Left lung (tissue), 10 donors: ENCODE measurements around the gene ALG14. TPM values are rescaled to one million over a fixed set of nuclear protein-coding genes. Genes with fewer than 3 reads are reported as not detected.

Source experiments
- ATAC-seq: fragments of 200-7000 bp; cut with Tn5 transposase; one replicate; pipeline ENCODE4 v1.9.1; 2020; ENCODE audit warnings: moderate library complexity
- DNase-seq, 4 donors: peaks; one replicate each; pipeline ENCODE4 v3.0.0-alpha.2; 2013 to 2020
- H3K27ac ChIP-seq, 2 donors: fragments of 200-600 bp; sonication (generic) in 1 of 2; one replicate each; pipeline versions ENCODE4 v1.5.0 to v1.8.0; 2020 to 2021
- H3K27me3 ChIP-seq, 2 donors: fragments of 200-600 bp; sonication (generic) in 1 of 2; one replicate each; pipeline versions ENCODE4 v1.5.0 to v1.8.0; 2020 to 2021
- H3K36me3 ChIP-seq, 2 donors: fragments of 200-600 bp; sonication (generic) in 1 of 2; one replicate each; pipeline versions ENCODE4 v1.5.0 to v1.8.0; 2020 to 2021
- H3K4me1 ChIP-seq, 2 donors: fragments of 200-600 bp; one replicate each; pipeline ENCODE4 v1.8.0; 2021
- H3K4me3 ChIP-seq, 2 donors: fragments of 200-600 bp; sonication (generic) in 1 of 2; one replicate each; pipeline versions ENCODE4 v1.5.0 to v1.8.0; 2020 to 2021; ENCODE audit warnings: mild to moderate bottlenecking in 1 of 2
- H3K9me3 ChIP-seq, 2 donors: fragments of 200-600 bp; sonication (generic) in 1 of 2; one replicate each; pipeline versions ENCODE4 v1.5.0 to v1.8.0; 2020 to 2021
- intact Hi-C, 2 donors: fragments of 100-400 bp; cut with DNase I; formaldehyde crosslinking; loops; one replicate each; pipeline versions ENCODE4 v1.11.2 to v1.14.2; 2022
- polyA plus RNA-seq, 6 donors: library from polyadenylated mRNA; unstranded; fragments of 120-200 nt; gene quantifications; one replicate each; pipeline ENCODE4 v1.2.1, GENCODE V29; 2013; ENCODE audit not compliant: insufficient read length in 6 of 6
- total RNA-seq, 2 donors: library from RNA; stranded (reverse); fragmentation: NEBNext Ultra II Directional; extraction: Animal tissue kit (Norgen Biotek cat#: 25700); gene quantifications; one replicate each; pipeline ENCODE4 v1.2.1, GENCODE V29; 2021
- TF ChIP-seq, protein P1 (sequence below), 2 donors: fragments of 200-600 bp; sonication (generic) in 1 of 2; IDR thresholded peaks; one replicate each; pipeline versions ENCODE4 v1.5.0 to v1.8.0; 2021; ENCODE audit warnings: antibody characterized with exemption in 2 of 2
- donor health status: DM: no; HTN: yes; CAD: no.
- donor health status: DM: no; HTN: no; CAD: no.

ALG14 gene
- total and polyA plus RNA-seq, 8 donors = 5.1 to 13.4 (median 10.1) TPM

DNA sequence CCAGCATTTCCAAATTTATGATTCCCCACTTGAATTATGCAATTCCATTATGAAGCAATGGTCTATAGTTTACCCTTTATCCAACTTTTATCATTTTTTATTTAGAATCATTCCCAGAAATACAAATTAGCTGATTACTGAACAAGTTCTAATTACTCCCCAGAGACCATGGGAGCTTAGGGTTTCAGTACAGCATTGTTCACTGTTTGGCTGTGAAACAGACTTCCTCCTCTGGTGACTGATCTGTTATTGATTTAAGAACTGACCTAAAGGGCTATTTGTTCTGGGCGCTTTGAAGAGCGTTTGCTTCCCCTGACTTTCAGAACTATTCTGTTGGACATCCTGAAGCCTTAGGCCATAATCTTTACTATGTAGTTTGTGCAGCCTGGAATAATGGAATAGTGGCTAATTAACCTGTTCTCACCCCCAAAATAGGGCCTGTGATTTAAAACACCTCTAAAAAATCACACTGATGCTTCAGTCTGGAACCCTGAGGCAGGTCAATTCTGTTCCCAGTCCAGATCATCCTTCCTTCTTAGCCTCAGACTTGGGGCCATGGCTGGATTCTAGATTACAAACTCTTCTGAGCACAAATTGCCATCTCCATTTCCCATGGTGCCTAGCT lies 58.7 kb downstream of the ALG14 start:
- H3K27ac ChIP-seq = peak overlapping the region; percentile 16 to 49
- H3K4me1 ChIP-seq = peaks cover 10 to 19% of the 10 kb centered on the region in 2 donors
- intact Hi-C loops = no loop called here
- DNase-seq (peak in 2 of 4 donors; percentile 27 to 44), ATAC-seq (peak; percentile 48)
- no peaks in the 10 kb centered on the region for H3K9me3 ChIP-seq
- no peaks in the 10 kb centered on the region for H3K27me3 ChIP-seq
- TF ChIP-seq, protein P1, sequence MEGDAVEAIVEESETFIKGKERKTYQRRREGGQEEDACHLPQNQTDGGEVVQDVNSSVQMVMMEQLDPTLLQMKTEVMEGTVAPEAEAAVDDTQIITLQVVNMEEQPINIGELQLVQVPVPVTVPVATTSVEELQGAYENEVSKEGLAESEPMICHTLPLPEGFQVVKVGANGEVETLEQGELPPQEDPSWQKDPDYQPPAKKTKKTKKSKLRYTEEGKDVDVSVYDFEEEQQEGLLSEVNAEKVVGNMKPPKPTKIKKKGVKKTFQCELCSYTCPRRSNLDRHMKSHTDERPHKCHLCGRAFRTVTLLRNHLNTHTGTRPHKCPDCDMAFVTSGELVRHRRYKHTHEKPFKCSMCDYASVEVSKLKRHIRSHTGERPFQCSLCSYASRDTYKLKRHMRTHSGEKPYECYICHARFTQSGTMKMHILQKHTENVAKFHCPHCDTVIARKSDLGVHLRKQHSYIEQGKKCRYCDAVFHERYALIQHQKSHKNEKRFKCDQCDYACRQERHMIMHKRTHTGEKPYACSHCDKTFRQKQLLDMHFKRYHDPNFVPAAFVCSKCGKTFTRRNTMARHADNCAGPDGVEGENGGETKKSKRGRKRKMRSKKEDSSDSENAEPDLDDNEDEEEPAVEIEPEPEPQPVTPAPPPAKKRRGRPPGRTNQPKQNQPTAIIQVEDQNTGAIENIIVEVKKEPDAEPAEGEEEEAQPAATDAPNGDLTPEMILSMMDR (IDR thresholded peaks at IDR 0.05) = no peak
- no peaks in the 10 kb centered on the region for H3K36me3 ChIP-seq
- H3K4me3 ChIP-seq = no peak overlapping the region

DNA sequence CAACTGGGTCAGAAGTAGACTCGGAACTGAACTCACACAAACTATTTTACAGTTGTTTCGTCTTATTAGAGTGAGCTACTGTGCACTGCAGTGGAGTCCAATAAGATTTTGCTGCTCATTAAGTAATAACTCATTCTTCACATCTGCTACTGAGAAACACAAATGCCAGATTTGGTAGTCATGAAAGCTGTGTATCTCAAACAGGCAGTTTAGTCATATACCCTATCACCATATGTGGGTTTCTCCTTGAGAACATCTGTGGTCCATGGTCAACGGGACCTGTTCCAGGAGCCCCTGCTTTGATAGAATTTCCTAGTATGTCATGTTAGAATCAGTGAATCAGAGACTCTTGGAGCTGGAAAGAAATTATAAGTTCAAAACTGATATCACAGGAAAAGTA lies 60.4 kb downstream of the ALG14 start:
- Histone ChIP-seq H3K9me3 (no peaks in the 10 kb centered on the region), H3K27ac (no peak overlapping the region), H3K27me3 (no peaks in the 10 kb centered on the region), H3K4me3 (no peak overlapping the region), H3K4me1 (peaks cover 10 to 12% of the 10 kb centered on the region in 2 donors), H3K36me3 (no peaks in the 10 kb centered on the region)
- TF ChIP-seq, protein P1 (IDR thresholded peaks at IDR 0.05) = no peak
- no peak for DNase-seq
- intact Hi-C loops = no loop called here
- no peak for ATAC-seq

DNA sequence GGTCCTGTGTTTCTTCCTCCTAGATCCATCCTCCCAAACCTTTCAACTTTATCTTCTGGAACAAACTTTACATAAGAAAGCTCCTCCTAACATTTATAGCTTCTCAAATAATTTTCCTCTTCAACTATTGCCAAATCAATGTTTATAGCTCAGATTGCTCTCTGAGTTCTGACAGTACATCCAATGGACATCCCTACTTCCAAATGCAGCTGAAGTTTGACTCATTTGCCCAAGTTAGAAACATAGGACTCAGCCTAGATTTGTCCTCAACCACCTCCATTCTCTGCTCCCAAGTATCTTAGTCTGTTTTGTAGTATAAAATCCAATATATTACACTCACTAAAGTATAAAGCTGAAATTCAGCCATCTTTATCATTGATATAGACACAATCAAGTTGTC lies 62.6 kb downstream of the ALG14 start:
- intact Hi-C loops = no loop called here
- Histone ChIP-seq H3K4me3 (no peak overlapping the region), H3K9me3 (no peaks in the 10 kb centered on the region), H3K4me1 (peaks cover 10 to 12% of the 10 kb centered on the region in 2 donors), H3K27me3 (no peaks in the 10 kb centered on the region), H3K36me3 (no peaks in the 10 kb centered on the region), H3K27ac (no peak overlapping the region)
- TF ChIP-seq, protein P1 (IDR thresholded peaks at IDR 0.05) = no peak
- ATAC-seq = no peak
- DNase-seq = no peak

DNA sequence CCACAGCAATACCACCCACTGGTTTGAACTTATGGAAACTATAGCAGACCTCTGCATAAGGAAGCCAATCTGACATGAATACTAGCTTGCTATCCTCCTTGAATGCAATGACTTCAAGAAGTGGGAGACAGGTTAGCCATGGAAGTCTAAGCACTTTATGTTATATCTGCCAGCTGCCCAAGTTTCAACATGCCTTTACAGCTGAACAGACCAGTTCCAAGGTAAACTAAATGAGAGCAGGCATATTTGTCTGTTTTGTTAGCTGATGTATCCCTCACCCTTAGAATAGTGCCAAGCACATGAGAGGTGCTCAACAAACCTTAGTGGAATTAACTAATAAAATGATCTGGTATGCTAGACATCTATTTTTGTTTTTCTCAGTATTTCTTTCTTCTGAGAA lies 65.1 kb downstream of the ALG14 start:
- TF ChIP-seq, protein P1 (IDR thresholded peaks at IDR 0.05) = no peak
- ATAC-seq (peak; percentile 81), DNase-seq (no peak)
- intact Hi-C loops = no loop called here
- Histone ChIP-seq H3K4me1 (peaks cover 4 to 5% of the 10 kb centered on the region in 2 donors), H3K9me3 (no peaks in the 10 kb centered on the region), H3K27ac (no peak overlapping the region), H3K4me3 (no peak overlapping the region), H3K27me3 (no peaks in the 10 kb centered on the region), H3K36me3 (no peaks in the 10 kb centered on the region)

DNA sequence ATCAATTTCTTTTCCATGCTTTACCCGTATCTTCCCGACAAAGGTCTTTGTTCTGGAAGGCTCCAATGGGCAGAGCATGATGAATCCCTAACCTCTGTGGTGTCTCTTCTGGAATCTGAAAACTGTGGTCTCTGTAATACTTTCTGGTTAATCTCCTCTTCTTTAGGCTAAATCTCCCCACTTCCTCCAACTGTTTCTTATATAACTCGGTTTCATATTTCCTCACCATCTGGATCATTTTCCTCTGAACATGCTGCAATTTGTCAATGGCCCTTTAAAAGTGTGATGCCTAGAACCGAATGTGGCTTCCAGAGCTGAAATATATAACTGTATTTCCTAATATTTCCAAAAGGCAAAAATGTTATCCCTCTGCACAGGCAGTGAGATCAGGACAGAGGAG lies 66.1 kb downstream of the ALG14 start:
- Histone ChIP-seq H3K27me3 (no peaks in the 10 kb centered on the region), H3K27ac (no peak overlapping the region), H3K4me1 (peaks cover 5 to 10% of the 10 kb centered on the region in 2 donors), H3K9me3 (no peaks in the 10 kb centered on the region), H3K36me3 (no peaks in the 10 kb centered on the region), H3K4me3 (no peak overlapping the region)
- ATAC-seq (no peak), DNase-seq (peak in 2 of 4 donors; percentile 39 to 66)
- TF ChIP-seq, protein P1 (IDR thresholded peaks at IDR 0.05) = no peak
- intact Hi-C loops = no loop called here
